ENCODE results near the gene TTLL7. TPM values are rescaled to one million over a fixed set of nuclear protein-coding genes. Genes with fewer than 3 reads are reported as not detected.

The TTLL7 gene
- polyA plus RNA-seq, 1 donor (not counting 4 experiments of a cell fraction or from before 2014, with no cell fraction given), result 8.1 TPM

- H3K4me1 ChIP-seq (ENCODE audit: control insufficient read depth, extremely low read depth, insufficient read depth, low read length), result peaks cover 9% of the 10 kb centered on the region
- dilution Hi-C loops (cut with MboI; ENCODE audit: extremely low pct_ligation_motif_present, low sequenced_read_pairs), result no loop called here
- no peaks in the 10 kb centered on the region for H3K79me2 ChIP-seq (ENCODE audit: control insufficient read depth, insufficient read depth, low read length)
- H2AFZ ChIP-seq (ENCODE audit: control insufficient read depth, low read length), result peak overlapping the region; percentile 96
- H3K27me3 ChIP-seq (ENCODE audit: control insufficient read depth, extremely low read depth, insufficient read depth, low read length), result no peaks in the 10 kb centered on the region
- peak overlapping the region; percentile 76 to 83 (median 79) for H3K4me3 ChIP-seq (ENCODE audit: control insufficient read depth in 2 of 3, extremely low read depth in 1 of 3, insufficient read depth in 2 of 3, low read depth in 1 of 3, low read length in 3 of 3)
- H3K9ac ChIP-seq (ENCODE audit: control insufficient read depth, extremely low read depth, insufficient read depth, low read length), result peak overlapping the region; percentile 91
- H3K27ac ChIP-seq (ENCODE audit: control insufficient read depth, insufficient read depth, low read length), result no peak overlapping the region
- H3K36me3 ChIP-seq (ENCODE audit: control insufficient read depth in 2 of 2, extremely low read depth in 1 of 2, insufficient read depth in 2 of 2, low read length in 2 of 2), result no peaks in the 10 kb centered on the region
- TF ChIP-seq EZH2 (IDR thresholded peaks at IDR 0.05; ENCODE audit: low read length) (no peak), CTCF (optimal IDR thresholded peaks at IDR 0.05 in 1 of 3, IDR thresholded peaks at IDR 0.05 in 1 of 3, conservative IDR thresholded peaks at IDR 0.05 in 1 of 3; ENCODE audit: extremely low read depth in 1 of 3, insufficient read depth in 2 of 3, low read length in 3 of 3) (no peak)
- no peaks in the 10 kb centered on the region for H3K9me3 ChIP-seq (ENCODE audit: control insufficient read depth, low read depth, low read length)
- H3K4me2 ChIP-seq (ENCODE audit: control insufficient read depth, extremely low read depth, insufficient read depth, low read depth, low read length), result peak overlapping the region; percentile 78
- no peaks in the 10 kb centered on the region for H3K9me1 ChIP-seq (ENCODE audit: control insufficient read depth, extremely low read depth, insufficient read depth, low read length)
- FAIRE-seq (no peak), DNase-seq (ENCODE audit: low read depth, low spot score) (no peak)
- no peaks in the 10 kb centered on the region for H4K20me1 ChIP-seq (ENCODE audit: control insufficient read depth, extremely low read depth, insufficient read depth, low read length)
Measured at GRCh38 chr1:83998205-83998497, 781 bp downstream of the TTLL7 start.

GRCh38 chr1:83997631-83998030 is 1.3 kb downstream of the TTLL7 start:
- H3K4me2 ChIP-seq (ENCODE audit: control insufficient read depth, extremely low read depth, insufficient read depth, low read depth, low read length), result no peak overlapping the region
- H3K4me1 ChIP-seq (ENCODE audit: control insufficient read depth, extremely low read depth, insufficient read depth, low read length), result peaks cover 9% of the 10 kb centered on the region

More at GRCh38 chr1:83997631-83998030, 1.3 kb downstream of the TTLL7 start:
- dilution Hi-C loops (cut with MboI; ENCODE audit: extremely low pct_ligation_motif_present, low sequenced_read_pairs), result no loop called here
- H3K9ac ChIP-seq (ENCODE audit: control insufficient read depth, extremely low read depth, insufficient read depth, low read length), result no peak overlapping the region
- no peaks in the 10 kb centered on the region for H3K9me1 ChIP-seq (ENCODE audit: control insufficient read depth, extremely low read depth, insufficient read depth, low read length)
- no peak overlapping the region for H3K27ac ChIP-seq (ENCODE audit: control insufficient read depth, insufficient read depth, low read length)
- H3K9me3 ChIP-seq (ENCODE audit: control insufficient read depth, low read depth, low read length), result no peaks in the 10 kb centered on the region
- H4K20me1 ChIP-seq (ENCODE audit: control insufficient read depth, extremely low read depth, insufficient read depth, low read length), result no peaks in the 10 kb centered on the region
- H3K27me3 ChIP-seq (ENCODE audit: control insufficient read depth, extremely low read depth, insufficient read depth, low read length), result no peaks in the 10 kb centered on the region
- no peak overlapping the region for H3K4me3 ChIP-seq (ENCODE audit: control insufficient read depth in 2 of 3, extremely low read depth in 1 of 3, insufficient read depth in 2 of 3, low read depth in 1 of 3, low read length in 3 of 3)
- H3K79me2 ChIP-seq (ENCODE audit: control insufficient read depth, insufficient read depth, low read length), result no peaks in the 10 kb centered on the region
- no peak overlapping the region for H2AFZ ChIP-seq (ENCODE audit: control insufficient read depth, low read length)
- FAIRE-seq (no peak), DNase-seq (ENCODE audit: low read depth, low spot score) (no peak)
- TF ChIP-seq EZH2 (IDR thresholded peaks at IDR 0.05; ENCODE audit: low read length), result no peak
- TF ChIP-seq CTCF (optimal IDR thresholded peaks at IDR 0.05 in 1 of 3, IDR thresholded peaks at IDR 0.05 in 1 of 3, conservative IDR thresholded peaks at IDR 0.05 in 1 of 3; ENCODE audit: extremely low read depth in 1 of 3, insufficient read depth in 2 of 3, low read length in 3 of 3), result no peak
- no peaks in the 10 kb centered on the region for H3K36me3 ChIP-seq (ENCODE audit: control insufficient read depth in 2 of 2, extremely low read depth in 1 of 2, insufficient read depth in 2 of 2, low read length in 2 of 2)
